Left lung (tissue), 10 donors: Measurements from ENCODE around the gene BIRC3. TPM values are rescaled to one million over a fixed set of nuclear protein-coding genes. Genes with fewer than 3 reads are reported as not detected.
A peak's percentile ranks its signal among the peaks of the same experiment; 100 is the strongest.
"Not testable (repeated sequence)": the region's sequence is repeated elsewhere in the genome, so short reads cannot be mapped to it uniquely, and the experiment has no call there.

Experiments
- ATAC-seq: fragments of 200-7000 bp; cut with Tn5 transposase; one replicate; pipeline ENCODE4 v1.9.1; 2020; ENCODE audit warnings: moderate library complexity
- DNase-seq, 4 donors: peaks; one replicate each; pipeline ENCODE4 v3.0.0-alpha.2; 2013 to 2020
- H3K27ac ChIP-seq, 2 donors: fragments of 200-600 bp; sonication (generic) in 1 of 2; one replicate each; pipeline versions ENCODE4 v1.5.0 to v1.8.0; 2020 to 2021
- H3K27me3 ChIP-seq, 2 donors: fragments of 200-600 bp; sonication (generic) in 1 of 2; one replicate each; pipeline versions ENCODE4 v1.5.0 to v1.8.0; 2020 to 2021
- H3K36me3 ChIP-seq, 2 donors: fragments of 200-600 bp; sonication (generic) in 1 of 2; one replicate each; pipeline versions ENCODE4 v1.5.0 to v1.8.0; 2020 to 2021
- H3K4me1 ChIP-seq, 2 donors: fragments of 200-600 bp; one replicate each; pipeline ENCODE4 v1.8.0; 2021
- H3K4me3 ChIP-seq, 2 donors: fragments of 200-600 bp; sonication (generic) in 1 of 2; one replicate each; pipeline versions ENCODE4 v1.5.0 to v1.8.0; 2020 to 2021; ENCODE audit warnings: mild to moderate bottlenecking in 1 of 2
- H3K9me3 ChIP-seq, 2 donors: fragments of 200-600 bp; sonication (generic) in 1 of 2; one replicate each; pipeline versions ENCODE4 v1.5.0 to v1.8.0; 2020 to 2021
- CTCF ChIP-seq, 2 donors: fragments of 200-600 bp; sonication (generic) in 1 of 2; IDR thresholded peaks; one replicate each; pipeline versions ENCODE4 v1.5.0 to v1.8.0; 2021; ENCODE audit warnings: antibody characterized with exemption in 2 of 2
- intact Hi-C, 2 donors: fragments of 100-400 bp; cut with DNase I; formaldehyde crosslinking; loops; one replicate each; pipeline versions ENCODE4 v1.11.2 to v1.14.2; 2022
- polyA plus RNA-seq, 6 donors: library from polyadenylated mRNA; unstranded; fragments of 120-200 nt; gene quantifications; one replicate each; pipeline ENCODE4 v1.2.1, GENCODE V29; 2013; ENCODE audit not compliant: insufficient read length in 6 of 6
- total RNA-seq, 2 donors: library from RNA; stranded (reverse); fragmentation: NEBNext Ultra II Directional; extraction: Animal tissue kit (Norgen Biotek cat#: 25700); gene quantifications; one replicate each; pipeline ENCODE4 v1.2.1, GENCODE V29; 2021
- donor health status: DM: no; HTN: yes; CAD: no.
- donor health status: DM: no; HTN: no; CAD: no.

BIRC3 gene
- total and polyA plus RNA-seq, 8 donors, result 3.2 to 28.1 (median 4.5) TPM

GRCh38 chr11:102367364-102367763 lies 50.1 kb downstream of the BIRC3 start:
- ATAC-seq, result no peak
- Histone ChIP-seq H3K27ac (no peak overlapping the region), H3K27me3 (no peaks in the 10 kb centered on the region), H3K4me1 (no peaks in the 10 kb centered on the region), H3K4me3 (no peak overlapping the region), H3K9me3 (no peaks in the 10 kb centered on the region), H3K36me3 (peaks cover 7 to 66% of the 10 kb centered on the region in 2 donors)
- TF ChIP-seq CTCF (IDR thresholded peaks at IDR 0.05), result no peak
- DNase-seq, result peak in 1 of 4 donors; percentile 19
- intact Hi-C loops, result no loop called here

- Histone ChIP-seq H3K4me1 (no peaks in the 10 kb centered on the region), H3K27ac (no peak overlapping the region), H3K4me3 (no peak overlapping the region), H3K9me3 (no peaks in the 10 kb centered on the region), H3K36me3 (peaks cover 5 to 56% of the 10 kb centered on the region in 2 donors), H3K27me3 (no peaks in the 10 kb centered on the region)
- TF ChIP-seq CTCF (IDR thresholded peaks at IDR 0.05), result no peak
- intact Hi-C loops, result no loop called here
- ATAC-seq (no peak), DNase-seq (no peak)
Observed at GRCh38 chr11:102368472-102368871, 51.2 kb downstream of the BIRC3 start.

GRCh38 chr11:102374633-102375424 lies 57.5 kb downstream of the BIRC3 start:
- H3K4me3 ChIP-seq, H3K27me3 ChIP-seq, H3K27ac ChIP-seq, intact Hi-C loops, ATAC-seq, DNase-seq, H3K9me3 ChIP-seq, H3K4me1 ChIP-seq: not testable (repeated sequence)
- H3K36me3 ChIP-seq, result peaks cover 0 to 41% of the 10 kb centered on the region in 2 donors

GRCh38 chr11:102375720-102376399 lies 58.6 kb downstream of the BIRC3 start:
- no peak overlapping the region for H3K27ac ChIP-seq
- no peak for ATAC-seq
- H3K27me3 ChIP-seq, result no peaks in the 10 kb centered on the region
- no peaks in the 10 kb centered on the region for H3K9me3 ChIP-seq
- H3K36me3 ChIP-seq, result peaks cover 0 to 51% of the 10 kb centered on the region in 2 donors
- TF ChIP-seq CTCF (IDR thresholded peaks at IDR 0.05), result no peak
- H3K4me1 ChIP-seq, result no peaks in the 10 kb centered on the region
- H3K4me3 ChIP-seq, result no peak overlapping the region
- intact Hi-C loops, result no loop called here
- no peak for DNase-seq

GRCh38 chr11:102377891-102378290 lies 60.6 kb downstream of the BIRC3 start:
- Histone ChIP-seq H3K4me1 (no peaks in the 10 kb centered on the region), H3K36me3 (peaks cover 0 to 60% of the 10 kb centered on the region in 2 donors), H3K27ac (no peak overlapping the region), H3K27me3 (no peaks in the 10 kb centered on the region), H3K9me3 (no peaks in the 10 kb centered on the region), H3K4me3 (no peak overlapping the region)
- TF ChIP-seq CTCF (IDR thresholded peaks at IDR 0.05), result no peak
- ATAC-seq, result no peak
- no peak for DNase-seq
- intact Hi-C loops, result no loop called here
